Mammary epithelial cell (primary cell): ENCODE results near the gene ITGA2.

ENCODE experiments used
- CTCF ChIP-seq, 2 donors: IDR thresholded peaks in 1 of 2; conservative IDR thresholded peaks in 1 of 2; 2 replicates each; pipeline ENCODE4 v1.5.1; 2011 to 2012; ENCODE audit warnings: inconsistent platforms in 2 of 2, low read length in 2 of 2, mild to moderate bottlenecking in 2 of 2, control low read depth in 1 of 2, low read depth in 1 of 2; ENCODE audit not compliant: insufficient read depth in 1 of 2; ENCODE audit errors: extremely low read depth in 1 of 2
- EZH2 ChIP-seq: IDR thresholded peaks from 2 replicates; pipeline ENCODE4 v1.6.1; 2012; ENCODE audit warnings: low read length, inconsistent platforms, borderline replicate concordance

- TF ChIP-seq EZH2 (no peak), CTCF (conservative IDR thresholded peaks at IDR 0.05 in 1 of 2, IDR thresholded peaks at IDR 0.05 in 1 of 2; ENCODE audit: extremely low read depth in 1 of 2, insufficient read depth in 1 of 2, low read depth in 1 of 2, low read length in 2 of 2) (no peak)
These were observed 95.5 kb downstream of the ITGA2 start for GRCh38 chr5:53084546-53085255.
